ENCODE data around the gene HIP1R.

Gene HIP1R

DNA sequence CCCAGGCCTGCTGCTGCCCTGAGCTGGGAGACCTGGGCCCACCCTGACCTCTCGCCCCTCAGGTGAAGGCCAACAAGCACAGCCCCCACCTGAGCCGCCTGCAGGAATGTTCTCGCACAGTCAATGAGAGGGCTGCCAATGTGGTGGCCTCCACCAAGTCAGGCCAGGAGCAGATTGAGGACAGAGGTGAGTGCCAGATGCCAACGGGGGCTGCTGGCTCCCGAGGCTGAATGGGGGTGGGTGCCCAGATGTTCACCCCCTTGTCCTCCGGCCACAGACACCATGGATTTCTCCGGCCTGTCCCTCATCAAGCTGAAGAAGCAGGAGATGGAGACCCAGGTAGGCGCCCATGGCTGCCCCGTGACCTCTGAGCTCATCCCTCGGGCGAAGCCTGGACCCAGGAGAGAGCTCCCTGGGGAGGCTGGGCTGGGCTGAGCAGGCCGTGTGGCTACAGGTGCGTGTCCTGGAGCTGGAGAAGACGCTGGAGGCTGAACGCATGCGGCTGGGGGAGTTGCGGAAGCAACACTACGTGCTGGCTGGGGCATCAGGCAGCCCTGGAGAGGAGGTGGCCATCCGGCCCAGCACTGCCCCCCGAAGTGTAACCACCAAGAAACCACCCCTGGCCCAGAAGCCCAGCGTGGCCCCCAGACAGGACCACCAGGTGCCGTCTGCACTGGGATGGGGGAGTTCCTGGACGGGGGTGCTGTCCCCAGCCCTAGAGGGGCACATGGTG lies 25.8 kb downstream of the HIP1R start:
- no peak for DNase-seq (ENCODE audit: low read depth)

DNA sequence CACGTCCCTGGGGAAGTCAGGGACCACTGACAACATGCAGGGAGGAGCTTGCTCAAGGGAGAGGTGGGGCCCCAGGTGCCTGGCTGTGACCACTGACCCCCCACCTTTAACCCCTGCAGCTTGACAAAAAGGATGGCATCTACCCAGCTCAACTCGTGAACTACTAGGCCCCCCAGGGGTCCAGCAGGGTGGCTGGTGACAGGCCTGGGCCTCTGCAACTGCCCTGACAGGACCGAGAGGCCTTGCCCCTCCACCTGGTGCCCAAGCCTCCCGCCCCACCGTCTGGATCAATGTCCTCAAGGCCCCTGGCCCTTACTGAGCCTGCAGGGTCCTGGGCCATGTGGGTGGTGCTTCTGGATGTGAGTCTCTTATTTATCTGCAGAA lies 26.3 kb downstream of the HIP1R start:
- DNase-seq (ENCODE audit: low read depth) = no peak

DNA sequence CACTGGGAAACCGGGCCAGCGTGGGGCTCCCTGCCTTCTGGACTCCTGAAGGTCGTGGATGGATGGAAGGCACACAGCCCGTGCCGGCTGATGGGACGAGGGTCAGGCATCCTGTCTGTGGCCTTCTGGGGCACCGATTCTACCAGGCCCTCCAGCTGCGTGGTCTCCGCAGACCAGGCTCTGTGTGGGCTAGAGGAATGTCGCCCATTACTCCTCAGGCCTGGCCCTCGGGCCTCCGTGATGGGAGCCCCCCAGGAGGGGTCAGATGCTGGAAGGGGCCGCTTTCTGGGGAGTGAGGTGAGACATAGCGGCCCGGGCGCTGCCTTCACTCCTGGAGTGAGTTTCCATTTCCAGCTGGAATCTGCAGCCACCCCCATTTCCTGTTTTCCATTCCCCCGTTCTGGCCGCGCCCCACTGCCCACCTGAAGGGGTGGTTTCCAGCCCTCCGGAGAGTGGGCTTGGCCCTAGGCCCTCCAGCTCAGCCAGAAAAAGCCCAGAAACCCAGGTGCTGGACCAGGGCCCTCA lies 26.9 kb downstream of the HIP1R start:
- no peak for DNase-seq (ENCODE audit: low read depth)

DNA sequence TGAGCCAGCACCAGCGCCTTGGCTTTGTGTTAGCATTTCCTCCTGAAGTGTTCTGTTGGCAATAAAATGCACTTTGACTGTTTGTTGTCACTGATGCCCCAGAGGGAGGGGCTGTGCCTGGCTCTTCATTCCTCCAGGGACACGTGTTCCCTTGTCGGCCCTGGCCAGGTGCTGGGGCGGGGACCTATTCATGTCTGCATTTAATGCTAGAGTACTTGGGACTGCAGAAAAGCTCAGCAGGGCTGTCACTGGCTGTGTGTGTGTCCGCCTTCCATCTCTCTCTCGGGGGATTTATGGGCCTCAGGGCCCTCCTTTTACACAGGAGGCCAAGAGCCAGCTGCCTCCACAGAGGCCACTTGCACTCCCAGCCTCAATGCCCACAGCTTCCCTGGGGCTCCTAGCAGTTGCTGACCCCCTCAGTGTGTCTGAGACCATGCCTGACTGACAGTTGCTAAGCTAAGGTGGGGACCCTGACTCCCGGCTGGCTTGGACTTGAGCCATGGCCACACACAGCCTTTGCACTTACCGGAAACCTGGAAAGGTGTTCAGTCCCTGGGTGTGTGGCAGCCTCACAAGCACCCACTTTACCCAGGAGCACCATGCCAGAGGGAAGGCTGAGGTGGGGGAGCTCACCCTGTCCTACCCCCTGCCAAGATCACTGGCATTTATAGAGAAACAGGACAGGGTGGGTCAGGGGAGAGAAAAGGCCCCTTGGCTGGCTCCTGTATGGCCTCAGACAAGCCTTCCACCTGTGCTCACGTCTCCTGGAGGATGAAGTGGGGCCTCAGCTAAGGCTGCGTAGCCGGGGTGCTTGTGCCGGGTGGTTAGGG lies 27.8 kb downstream of the HIP1R start:
- DNase-seq (ENCODE audit: low read depth) = no peak

DNA sequence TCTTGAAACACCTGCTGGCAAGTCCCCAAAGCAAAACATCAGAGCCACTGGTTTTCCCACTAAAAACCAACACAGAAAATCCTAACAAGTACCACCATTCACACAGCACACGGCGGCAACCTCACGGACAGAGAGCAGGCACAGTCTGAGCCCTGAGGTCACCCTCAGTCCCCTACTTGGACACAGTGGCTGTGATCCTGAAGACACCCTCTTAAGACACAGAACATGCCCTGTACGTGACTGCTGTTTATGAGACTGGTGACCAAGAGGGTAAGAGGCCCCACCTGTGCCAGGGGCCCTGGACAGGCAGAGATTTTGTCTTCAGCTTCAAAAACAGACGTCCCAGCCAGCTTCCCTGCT lies 29.6 kb downstream of the HIP1R start:
- no peak for DNase-seq (ENCODE audit: low read depth)

DNA sequence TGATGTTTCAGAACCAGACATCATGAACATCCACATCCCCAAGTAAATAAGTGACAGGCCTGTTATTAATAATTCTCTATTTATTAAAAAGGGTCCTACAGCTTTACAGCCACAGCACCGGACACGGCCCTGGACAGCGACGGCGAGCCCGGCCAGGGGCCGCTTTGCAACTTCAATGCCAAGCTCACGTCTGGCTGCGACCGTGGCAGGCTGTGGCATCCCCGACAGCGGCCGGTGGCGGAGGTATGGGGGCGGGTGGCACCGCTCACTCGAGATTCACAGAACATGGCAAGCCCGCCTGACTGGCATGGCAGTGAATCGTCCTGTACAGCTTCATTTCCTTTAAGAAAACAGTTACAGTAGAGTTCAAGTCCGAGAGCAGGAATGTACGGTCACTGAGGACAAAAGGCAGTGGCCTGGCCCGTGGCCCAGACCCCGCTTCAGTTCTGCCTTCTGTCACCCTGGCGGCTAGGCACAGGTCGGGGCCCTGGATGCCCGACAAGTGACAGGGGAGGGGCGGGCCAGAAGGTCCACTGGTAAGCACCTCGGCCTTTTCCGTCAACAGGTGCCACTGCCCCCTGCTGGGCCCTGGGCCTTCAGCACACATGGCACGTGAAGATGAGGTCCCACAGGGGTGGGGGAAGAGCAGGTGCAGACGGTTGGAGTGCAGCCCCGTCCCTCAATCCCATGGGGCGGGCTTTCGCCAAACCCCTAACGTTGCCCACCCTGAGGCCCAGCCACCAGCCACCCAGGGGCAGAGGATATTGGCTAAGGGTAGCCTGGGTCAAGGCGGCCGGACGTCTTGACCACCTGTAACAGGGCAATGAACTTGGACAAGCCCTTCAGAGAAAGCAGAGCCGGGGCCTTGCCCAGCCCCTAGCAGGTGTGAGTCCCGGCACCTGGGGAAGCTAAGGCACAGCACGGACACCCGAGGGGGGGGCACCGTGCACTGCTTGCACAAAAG lies 30.3 kb downstream of the HIP1R start:
- DNase-seq (ENCODE audit: low read depth) = no peak

DNA sequence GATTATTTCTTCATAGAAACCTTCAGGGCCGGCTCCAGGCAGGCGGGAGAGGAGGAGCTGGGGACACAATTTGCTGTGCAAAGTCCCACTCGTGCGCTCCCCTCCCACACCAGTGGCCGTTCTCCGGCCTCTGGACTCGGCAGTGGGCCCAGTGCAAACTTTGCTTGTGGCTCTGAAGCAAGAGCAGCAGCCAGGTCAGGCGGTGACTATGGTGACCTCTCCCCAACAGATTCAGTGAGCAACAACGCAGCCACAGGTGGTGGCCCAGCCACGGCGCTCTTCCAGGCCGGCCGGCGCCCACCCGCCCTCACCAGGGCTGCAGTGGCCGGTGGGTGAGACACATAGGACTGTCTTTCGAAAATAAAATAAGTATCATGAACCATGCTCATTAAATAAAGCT lies 31.1 kb downstream of the HIP1R start:
- DNase-seq (ENCODE audit: low read depth) = no peak

DNA sequence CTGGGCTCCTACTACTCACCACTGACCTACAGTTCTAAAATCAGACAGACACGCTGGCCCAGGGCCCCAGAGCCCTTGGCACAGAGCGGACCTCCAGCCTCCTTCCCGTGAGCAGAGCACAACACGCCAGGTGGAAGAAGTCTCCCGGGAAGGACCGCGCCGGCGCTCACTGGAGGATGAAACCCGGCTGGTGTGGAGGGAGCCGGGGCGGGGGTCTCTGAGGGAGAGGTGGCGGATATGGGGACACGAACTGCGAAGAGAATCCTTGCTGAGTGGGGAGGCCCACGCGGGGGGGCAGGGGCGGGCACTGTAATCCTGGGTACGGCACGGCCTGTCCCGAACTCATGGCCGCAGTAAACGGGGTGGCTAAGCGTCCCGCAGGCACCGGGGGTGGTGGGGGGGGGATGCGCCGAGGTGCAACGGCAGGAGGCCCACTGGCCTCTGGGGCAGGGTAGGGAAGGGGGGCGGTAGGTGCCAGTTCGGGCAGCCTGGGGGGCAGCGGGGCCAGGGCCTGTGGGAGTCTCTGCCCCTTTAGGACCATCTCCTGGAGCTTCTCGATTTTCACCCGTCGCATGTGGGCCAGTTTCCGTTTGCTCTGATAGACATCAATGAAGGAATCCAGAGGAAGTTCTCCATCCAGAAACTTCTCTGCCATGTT lies 31.8 kb downstream of the HIP1R start:
- no peak for DNase-seq (ENCODE audit: low read depth)

DNA sequence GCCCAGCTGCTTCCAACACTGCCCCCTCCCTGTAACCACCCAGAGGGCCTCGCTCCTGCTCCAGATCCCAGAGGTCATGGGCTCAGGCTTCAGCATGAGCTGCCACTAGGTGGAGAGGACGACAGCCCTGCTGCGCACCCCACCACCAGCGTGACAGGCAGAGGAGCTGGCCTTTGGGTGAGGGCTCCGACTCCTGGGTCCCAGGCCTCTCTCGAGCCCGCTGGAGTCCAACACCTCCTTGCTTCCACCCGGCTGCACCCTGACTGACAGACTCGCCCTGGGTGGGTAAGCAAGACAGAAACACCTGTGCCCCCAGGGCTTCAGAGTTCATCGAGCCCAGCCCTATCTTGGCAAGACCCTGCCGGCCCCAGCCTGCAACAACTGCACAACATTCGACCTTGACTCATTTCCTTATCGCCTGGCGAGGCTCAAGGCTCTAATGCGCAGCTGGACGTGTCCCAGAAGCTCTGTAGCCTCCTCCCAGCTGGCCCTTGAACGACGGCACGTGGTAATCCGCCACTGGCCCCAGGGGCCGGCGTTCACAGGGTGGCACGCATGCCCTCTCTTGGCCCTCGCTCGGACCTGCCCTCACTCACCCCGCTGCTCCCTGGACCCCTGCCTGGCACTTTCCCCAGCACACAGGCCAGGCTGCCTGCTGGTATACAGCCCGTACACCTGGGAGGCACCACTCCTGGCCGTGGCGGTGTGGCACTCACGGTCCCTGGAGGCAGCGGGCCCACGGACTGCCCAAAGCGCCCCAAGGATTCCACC lies 32.6 kb downstream of the HIP1R start:
- no peak for DNase-seq (ENCODE audit: low read depth)

DNA sequence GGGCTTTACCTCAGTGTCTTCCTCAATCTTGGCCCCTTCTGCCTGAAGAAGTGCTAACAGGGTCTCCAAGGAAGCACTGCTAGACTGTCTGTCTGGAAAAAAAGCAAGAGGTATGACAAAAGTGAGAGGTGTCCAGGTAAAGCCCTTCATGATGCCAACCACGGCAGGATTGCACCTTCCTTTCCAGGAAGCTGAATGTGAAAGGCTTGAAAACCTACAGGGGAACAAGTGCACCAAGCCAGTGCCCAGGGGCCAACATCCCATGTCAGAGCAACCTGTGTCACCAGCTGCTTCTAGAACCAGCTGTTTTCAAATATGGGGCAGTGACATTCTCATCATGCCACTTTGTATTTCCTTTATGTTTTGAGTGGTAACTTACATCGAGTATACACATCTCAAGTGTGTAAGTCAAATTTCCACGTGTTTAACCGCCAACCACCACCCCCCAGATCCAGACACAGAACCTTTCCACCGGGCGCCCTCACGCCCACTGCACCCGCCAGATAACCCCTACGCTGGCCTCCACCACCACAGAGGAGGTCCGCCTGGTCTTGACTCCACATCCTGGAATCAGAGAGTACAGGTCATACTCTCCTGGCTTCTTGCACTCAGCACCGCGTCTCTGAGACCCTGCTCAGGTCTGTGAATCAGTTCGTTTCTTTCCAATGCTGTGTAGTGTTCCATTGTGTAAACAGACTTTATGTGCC lies 33.4 kb downstream of the HIP1R start:
- no peak for DNase-seq (ENCODE audit: low read depth)

DNA sequence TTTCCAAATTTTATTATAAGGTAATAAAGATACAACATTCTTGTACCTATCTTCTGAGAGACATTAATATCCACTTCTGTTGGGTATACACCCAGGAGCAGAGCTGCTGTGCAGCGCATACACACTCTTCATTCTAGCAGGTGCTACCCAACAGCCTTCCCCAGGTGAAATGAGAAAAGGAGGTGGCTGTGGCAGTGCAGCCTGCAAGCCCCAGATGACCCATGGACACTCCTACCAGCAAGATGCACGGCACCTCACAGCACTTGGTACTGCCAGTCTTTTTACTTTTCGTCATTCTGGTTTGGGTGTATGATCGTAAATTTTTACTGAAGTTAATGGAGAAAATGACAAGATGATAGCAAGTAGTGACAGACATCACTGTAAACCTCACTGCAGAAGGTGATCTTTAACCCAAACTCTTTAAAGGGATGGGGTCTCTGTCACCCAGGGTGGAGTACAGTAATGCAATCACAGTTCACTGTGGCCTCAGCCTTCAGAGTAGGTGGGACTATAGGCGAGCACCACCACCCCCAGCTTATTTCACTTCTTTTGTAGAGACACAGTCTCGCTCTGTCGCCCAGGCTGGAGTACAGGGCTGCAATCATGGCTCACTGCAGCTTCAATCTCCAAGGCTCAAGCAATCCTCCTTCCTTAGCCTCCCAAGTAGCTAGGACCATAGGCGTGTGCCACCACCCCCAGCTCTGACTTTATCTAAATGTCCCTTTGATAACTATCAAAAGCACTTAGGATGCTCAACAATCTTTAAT lies 34.1 kb downstream of the HIP1R start:
- DNase-seq (ENCODE audit: low read depth) = no peak

DNA sequence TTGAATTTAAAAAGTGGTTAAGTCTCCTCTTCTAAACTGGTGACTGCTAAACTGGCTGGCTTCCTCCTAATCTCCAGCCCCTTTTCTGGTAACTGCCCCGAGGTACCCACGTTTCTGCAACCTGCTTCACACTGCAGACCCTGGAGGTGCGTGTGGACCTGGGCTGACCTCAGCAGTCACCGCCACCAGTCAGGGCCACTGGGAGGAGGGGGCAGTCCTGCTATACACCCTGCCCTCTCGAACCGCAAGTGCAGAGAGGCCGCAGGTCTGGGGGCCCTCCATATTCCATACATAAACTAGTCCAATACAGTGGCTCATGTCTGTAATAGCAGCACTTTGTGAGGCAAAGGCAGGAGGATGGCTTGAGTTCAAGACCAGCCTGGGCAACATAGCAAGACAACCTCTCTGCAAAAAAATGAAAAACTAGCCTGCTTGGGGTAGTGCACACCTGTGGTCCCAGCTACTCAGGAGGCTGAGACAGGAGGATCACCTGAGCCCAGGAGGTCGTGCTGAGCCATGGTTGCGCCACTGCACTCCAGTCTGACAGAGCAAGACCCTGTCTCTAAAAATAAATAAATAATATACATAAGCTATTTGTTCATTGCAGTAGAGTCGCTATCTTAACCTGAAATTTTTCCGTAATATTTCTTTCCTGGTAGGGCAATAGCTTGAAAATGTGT lies 35.0 kb downstream of the HIP1R start:
- DNase-seq (ENCODE audit: low read depth) = no peak

DNA sequence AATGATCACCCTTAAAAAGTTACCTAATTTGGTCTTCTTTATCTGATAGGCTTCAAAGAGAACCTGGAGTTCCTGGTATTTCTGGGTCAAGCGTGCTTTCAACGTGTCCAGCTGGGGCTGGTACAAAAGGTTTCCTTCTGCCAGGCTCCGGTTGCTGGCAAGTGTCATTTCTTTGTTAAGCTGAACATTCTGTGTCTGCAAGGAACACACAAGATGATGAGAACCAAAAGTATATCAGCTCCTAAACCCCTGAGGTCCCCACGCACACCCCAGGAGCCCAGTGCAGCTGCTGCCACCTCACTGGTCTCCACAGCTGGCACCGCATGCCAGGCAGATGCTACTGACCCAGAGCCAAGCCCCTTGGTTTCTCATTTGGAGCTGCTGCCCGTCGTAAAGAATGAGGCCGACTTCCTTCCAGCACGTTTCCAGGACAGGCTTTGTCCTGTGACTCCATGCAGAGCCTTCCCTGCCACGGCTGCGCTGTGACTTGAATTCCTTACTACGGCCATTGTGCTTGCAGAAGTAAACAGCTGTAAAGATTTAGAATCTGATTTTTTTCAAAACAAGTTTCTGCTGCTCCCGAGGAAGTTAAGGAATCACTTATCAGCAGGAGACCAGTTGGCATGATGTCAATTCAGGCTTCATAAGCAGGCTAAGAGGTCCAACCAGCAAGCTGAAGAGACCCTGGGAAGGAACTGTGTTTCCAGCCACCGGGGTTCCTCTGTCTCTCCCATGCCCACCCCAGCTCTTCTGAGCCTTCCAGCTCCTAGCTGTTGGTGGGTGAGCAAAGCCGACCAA lies 35.8 kb downstream of the HIP1R start:
- no peak for DNase-seq (ENCODE audit: low read depth)

DNA sequence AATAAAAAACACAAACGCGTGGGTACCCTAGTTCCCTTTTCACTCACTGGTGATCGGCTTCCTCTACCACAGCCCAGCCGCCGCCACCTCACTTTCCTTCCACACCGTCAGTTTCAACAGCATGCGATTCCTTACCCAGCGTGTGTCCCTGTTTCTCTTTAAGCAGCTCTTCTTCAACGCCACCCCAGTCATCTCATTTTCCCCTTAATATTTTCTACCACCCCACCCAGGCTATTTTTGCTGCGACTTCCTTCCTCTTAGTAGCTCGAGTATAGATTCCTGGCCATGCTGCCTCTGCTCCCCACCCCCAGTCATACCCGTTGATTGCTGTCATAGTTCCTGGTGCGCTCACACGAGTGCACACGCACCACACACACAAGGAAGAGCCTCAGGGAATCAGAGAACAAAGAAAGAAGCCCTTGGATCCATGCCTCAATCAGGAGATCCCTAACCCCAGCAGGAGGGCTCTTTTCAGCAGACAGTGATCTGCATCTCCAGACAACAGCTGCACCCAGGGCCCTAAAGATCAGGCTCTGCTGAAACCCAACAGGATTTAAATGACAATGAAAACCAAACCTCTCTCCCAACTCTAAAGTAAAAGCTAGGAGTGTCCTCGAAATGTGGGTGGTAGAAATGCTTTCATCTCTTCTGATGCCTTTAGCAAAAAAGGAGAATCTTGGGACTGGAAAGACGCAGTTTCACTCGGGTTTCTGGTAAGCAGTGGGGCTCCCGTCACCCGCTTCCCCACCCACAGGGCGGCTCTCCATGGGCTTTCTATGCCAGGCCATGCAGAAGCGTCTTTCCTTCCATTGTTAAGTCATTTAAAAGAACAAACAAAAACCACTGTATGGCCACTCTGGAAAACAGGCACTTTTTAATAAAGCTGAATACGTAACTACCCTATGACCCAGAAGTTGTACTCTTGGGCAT lies 36.9 kb downstream of the HIP1R start:
- DNase-seq (ENCODE audit: low read depth) = no peak

DNA sequence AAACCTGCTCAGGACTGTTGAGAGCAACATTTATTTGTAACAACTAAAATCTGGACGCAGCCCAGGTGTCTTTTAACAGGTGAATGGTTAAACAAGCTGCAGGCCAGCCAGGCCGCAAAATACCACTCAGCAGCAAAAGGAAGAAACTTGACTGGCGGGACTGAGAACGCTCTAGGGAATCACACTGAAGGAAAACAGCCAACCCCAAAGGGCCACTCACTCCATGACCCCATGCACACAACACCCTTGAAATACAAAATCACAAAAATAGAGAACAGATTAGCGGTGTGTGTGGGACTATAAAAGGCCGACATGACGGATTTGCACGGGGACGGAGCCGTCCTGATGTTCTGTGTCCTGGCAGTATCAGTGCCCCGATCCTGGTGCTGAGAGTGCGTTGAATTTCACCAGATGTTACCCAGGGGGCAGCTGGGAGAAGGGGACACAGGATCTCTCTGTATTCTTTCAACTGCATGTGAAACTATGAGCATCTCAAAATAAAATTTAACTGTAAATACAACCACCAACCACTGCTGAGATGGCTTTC lies 37.6 kb downstream of the HIP1R start:
- no peak for DNase-seq (ENCODE audit: low read depth)

DNA sequence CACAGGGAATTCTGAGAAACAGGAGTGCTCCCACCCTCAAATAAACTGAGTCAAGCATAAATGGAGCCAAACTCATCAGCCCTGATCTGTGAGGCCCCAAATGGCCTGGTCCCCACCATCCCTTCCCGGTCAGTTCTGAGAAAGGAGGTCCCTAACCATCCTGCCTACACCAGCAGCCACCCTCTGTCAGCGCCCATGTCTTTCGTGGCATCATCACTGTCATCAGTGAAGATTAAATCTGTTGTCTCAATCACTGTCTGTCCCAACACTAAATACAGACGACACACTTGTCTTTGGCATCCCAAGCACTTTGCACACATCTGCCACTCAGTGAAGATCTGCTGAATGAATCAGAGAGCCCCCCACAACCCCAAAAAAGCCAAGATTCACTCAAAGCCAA lies 38.3 kb downstream of the HIP1R start:
- DNase-seq (ENCODE audit: low read depth) = no peak

DNA sequence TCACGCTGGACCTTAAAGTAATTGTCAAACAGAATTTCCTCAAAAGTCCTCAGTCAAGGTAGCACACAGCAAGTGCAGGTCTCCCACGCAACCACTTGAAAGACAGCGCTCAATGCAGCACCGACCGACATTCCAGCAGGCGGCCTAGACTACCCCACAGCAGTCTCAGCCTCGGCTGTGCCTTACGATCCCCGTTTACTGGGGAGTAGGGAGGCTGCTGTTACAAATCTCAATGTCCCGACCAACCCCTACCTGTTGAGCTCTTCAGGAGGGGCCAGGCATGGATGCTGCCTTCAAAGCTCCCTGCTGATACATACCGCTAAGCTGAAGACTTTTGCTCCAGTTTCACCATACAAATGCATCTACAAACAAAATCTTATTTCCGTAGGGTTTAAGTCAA lies 38.8 kb downstream of the HIP1R start:
- DNase-seq (ENCODE audit: low read depth) = no peak

Data from GM04503 (cell line).